IPS-15b (cell line): ENCODE results near the gene PPP1R14B.

Source experiments
- H3K27me3 ChIP-seq: one replicate; pipeline ENCODE4 v1.6.1; 2013; ENCODE audit warnings: low read length; ENCODE audit not compliant: control insufficient read depth, insufficient read depth
- H3K36me3 ChIP-seq: one replicate; pipeline ENCODE4 v1.6.1; 2013; ENCODE audit warnings: low read length; ENCODE audit not compliant: control insufficient read depth, insufficient read depth
- H3K4me1 ChIP-seq: one replicate; pipeline ENCODE4 v1.6.1; 2013; ENCODE audit warnings: mild to moderate bottlenecking, low read length; ENCODE audit not compliant: control insufficient read depth, insufficient read depth
- H3K4me3 ChIP-seq: one replicate; pipeline ENCODE4 v1.5.1; 2013; ENCODE audit warnings: low read depth, low read length
- H3K9ac ChIP-seq: one replicate; pipeline ENCODE4 v1.6.1; 2013; ENCODE audit warnings: low read depth, mild to moderate bottlenecking, low read length
- H3K9me3 ChIP-seq: one replicate; pipeline ENCODE4 v1.6.1; 2013; ENCODE audit warnings: mild to moderate bottlenecking, low read length; ENCODE audit not compliant: control insufficient read depth, insufficient read depth

PPP1R14B gene

GRCh38 chr11:64220271-64220670 lies 26.5 kb downstream of the PPP1R14B start:
- Histone ChIP-seq H3K4me1 (no peaks in the 10 kb centered on the region), H3K36me3 (peaks cover 11% of the 10 kb centered on the region), H3K9ac (no peak overlapping the region), H3K9me3 (no peaks in the 10 kb centered on the region), H3K4me3 (no peak overlapping the region), H3K27me3 (no peaks in the 10 kb centered on the region)

DNA sequence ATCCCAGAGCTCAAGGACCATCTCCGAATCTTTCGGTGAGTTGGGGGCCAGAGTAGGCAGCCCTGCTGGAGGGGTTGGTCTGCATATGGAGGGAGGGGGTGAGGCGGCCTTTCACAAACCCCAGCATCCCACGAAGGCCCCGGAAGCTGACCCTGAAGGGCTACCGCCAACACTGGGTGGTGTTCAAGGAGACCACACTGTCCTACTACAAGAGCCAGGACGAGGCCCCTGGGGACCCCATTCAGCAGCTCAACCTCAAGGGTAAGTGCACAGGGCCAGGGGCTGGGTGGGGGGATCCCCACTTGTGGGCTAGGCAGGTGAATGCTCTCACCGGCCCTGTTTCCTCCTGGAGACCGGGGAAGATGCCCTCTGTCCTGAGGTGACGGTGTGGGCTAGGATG lies 27.0 kb downstream of the PPP1R14B start:
- no peak overlapping the region for H3K4me3 ChIP-seq
- no peaks in the 10 kb centered on the region for H3K9me3 ChIP-seq
- H3K9ac ChIP-seq = no peak overlapping the region
- H3K36me3 ChIP-seq = peaks cover 11% of the 10 kb centered on the region
- no peaks in the 10 kb centered on the region for H3K4me1 ChIP-seq
- no peaks in the 10 kb centered on the region for H3K27me3 ChIP-seq

- peaks cover 9% of the 10 kb centered on the region for H3K36me3 ChIP-seq
Observed at GRCh38 chr11:64219354-64219684, 27.4 kb downstream of the PPP1R14B start.

GRCh38 chr11:64218628-64219353 lies 28.0 kb downstream of the PPP1R14B start:
- H3K4me1 ChIP-seq = no peaks in the 10 kb centered on the region
- H3K4me3 ChIP-seq = no peak overlapping the region
- no peaks in the 10 kb centered on the region for H3K27me3 ChIP-seq
- no peaks in the 10 kb centered on the region for H3K9me3 ChIP-seq
- no peak overlapping the region for H3K9ac ChIP-seq
- H3K36me3 ChIP-seq = peaks cover 5% of the 10 kb centered on the region

More at GRCh38 chr11:64219354-64219684, 27.4 kb downstream of the PPP1R14B start:
- H3K9ac ChIP-seq = no peak overlapping the region
- no peaks in the 10 kb centered on the region for H3K4me1 ChIP-seq
- no peak overlapping the region for H3K4me3 ChIP-seq
- H3K9me3 ChIP-seq = no peaks in the 10 kb centered on the region
- no peaks in the 10 kb centered on the region for H3K27me3 ChIP-seq

- H3K36me3 ChIP-seq = peaks cover 5% of the 10 kb centered on the region
- H3K4me1 ChIP-seq = no peaks in the 10 kb centered on the region
- no peaks in the 10 kb centered on the region for H3K9me3 ChIP-seq
- no peak overlapping the region for H3K4me3 ChIP-seq
- H3K27me3 ChIP-seq = no peaks in the 10 kb centered on the region
- H3K9ac ChIP-seq = no peak overlapping the region
Observed at GRCh38 chr11:64216879-64217278, 29.9 kb downstream of the PPP1R14B start.

DNA sequence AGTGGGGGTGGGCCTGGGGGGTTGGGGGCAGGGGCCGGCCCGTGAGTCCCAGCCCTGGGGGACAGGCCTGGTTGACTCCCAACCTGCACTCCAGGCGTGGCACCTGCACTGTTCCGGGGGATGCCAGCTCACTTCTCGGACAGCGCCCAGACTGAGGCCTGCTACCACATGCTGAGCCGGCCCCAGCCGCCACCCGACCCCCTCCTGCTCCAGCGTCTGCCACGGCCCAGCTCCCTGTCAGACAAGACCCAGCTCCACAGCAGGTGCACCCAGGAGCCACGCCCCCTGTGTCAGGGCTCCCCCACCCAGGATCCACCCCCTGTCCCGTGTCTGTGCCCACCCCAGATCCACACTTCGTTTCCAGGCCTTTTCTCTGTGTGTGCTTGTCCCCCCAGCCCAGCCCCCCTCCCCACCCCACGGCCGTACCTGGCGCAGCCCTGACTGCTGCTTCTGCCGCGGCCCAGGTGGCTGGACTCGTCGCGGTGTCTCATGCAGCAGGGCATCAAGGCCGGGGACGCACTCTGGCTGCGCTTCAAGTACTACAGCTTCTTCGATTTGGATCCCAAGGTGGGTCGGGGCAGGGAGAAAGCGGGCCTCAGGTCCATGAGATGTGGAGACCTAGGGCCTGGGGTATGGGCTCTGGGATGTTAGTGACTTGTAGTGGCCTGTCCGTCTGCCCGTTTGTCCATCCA lies 35.4 kb downstream of the PPP1R14B start:
- Histone ChIP-seq H3K9me3 (no peaks in the 10 kb centered on the region), H3K9ac (no peak overlapping the region), H3K4me3 (no peak overlapping the region), H3K27me3 (no peaks in the 10 kb centered on the region), H3K4me1 (no peaks in the 10 kb centered on the region), H3K36me3 (peaks cover 27% of the 10 kb centered on the region)

GRCh38 chr11:64210301-64211020 lies 36.3 kb downstream of the PPP1R14B start:
- Histone ChIP-seq H3K4me1 (no peaks in the 10 kb centered on the region), H3K36me3 (peaks cover 34% of the 10 kb centered on the region), H3K27me3 (no peaks in the 10 kb centered on the region), H3K9ac (no peak overlapping the region), H3K9me3 (no peaks in the 10 kb centered on the region), H3K4me3 (no peak overlapping the region)

- no peaks in the 10 kb centered on the region for H3K9me3 ChIP-seq
- no peak overlapping the region for H3K9ac ChIP-seq
- H3K4me1 ChIP-seq = no peaks in the 10 kb centered on the region
- peaks cover 36% of the 10 kb centered on the region for H3K36me3 ChIP-seq
- no peaks in the 10 kb centered on the region for H3K27me3 ChIP-seq
- H3K4me3 ChIP-seq = no peak overlapping the region
Observed at GRCh38 chr11:64209563-64209843, 37.2 kb downstream of the PPP1R14B start.

GRCh38 chr11:64208796-64209562 lies 37.8 kb downstream of the PPP1R14B start:
- no peak overlapping the region for H3K4me3 ChIP-seq
- no peaks in the 10 kb centered on the region for H3K27me3 ChIP-seq
- H3K4me1 ChIP-seq = no peaks in the 10 kb centered on the region
- peaks cover 40% of the 10 kb centered on the region for H3K36me3 ChIP-seq
- no peaks in the 10 kb centered on the region for H3K9me3 ChIP-seq
- H3K9ac ChIP-seq = no peak overlapping the region

DNA sequence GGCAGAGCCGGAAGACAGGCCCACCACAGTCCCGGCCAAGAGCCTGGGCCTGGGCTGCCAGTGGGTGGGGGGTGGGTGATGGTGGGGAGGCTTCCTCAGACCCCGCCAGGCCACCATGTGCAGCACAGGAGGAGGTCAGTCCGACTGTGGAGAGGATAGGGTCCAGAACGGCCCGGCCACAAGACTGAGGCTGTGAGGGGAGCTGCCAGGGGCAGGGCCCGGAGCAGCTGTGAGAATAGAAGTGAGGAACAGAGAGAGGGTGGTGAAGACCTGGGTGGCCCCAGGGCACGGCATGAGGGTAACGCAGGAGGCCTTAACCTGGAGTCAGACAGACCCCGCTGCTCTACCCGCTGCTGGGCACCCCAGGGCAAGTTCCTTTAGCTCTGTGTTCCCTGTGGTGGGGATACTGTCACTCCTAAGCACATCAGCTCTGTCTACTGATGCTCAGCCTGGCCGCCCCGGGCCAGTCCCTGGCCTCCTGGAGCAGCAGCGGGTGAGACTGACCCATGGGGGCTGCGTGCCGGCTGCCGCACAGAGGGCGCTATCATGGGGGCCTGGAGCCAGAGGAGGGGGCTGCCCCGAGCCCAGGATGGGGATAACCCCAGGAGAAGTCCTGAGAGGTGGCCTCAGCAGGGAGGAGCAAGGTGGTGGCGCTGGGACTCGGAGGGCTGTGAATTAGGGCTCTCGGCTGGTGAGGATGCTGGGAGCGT lies 38.5 kb downstream of the PPP1R14B start:
- no peak overlapping the region for H3K4me3 ChIP-seq
- H3K27me3 ChIP-seq = no peaks in the 10 kb centered on the region
- no peaks in the 10 kb centered on the region for H3K9me3 ChIP-seq
- H3K4me1 ChIP-seq = no peaks in the 10 kb centered on the region
- H3K9ac ChIP-seq = no peak overlapping the region
- H3K36me3 ChIP-seq = peaks cover 48% of the 10 kb centered on the region
